Subcutaneous preadipocyte (primary cell): Measurements from ENCODE around the gene ARID3A. TPM values are rescaled to one million over a fixed set of nuclear protein-coding genes. Genes with fewer than 3 reads are reported as not detected.
A peak's percentile ranks its signal among the peaks of the same experiment; 100 is the strongest.

ENCODE experiments used
- small RNA-seq: library from RNA; depleted of rRNA; stranded (forward); fragments of <200 nt; gene quantifications from one replicate; pipeline ENCODE3, GENCODE V24; 2012
- total RNA-seq: library from RNA; depleted of rRNA; stranded (reverse); fragments of >200 nt; gene quantifications from 2 replicates; pipeline ENCODE4 v1.2.3, GENCODE V29; 2012

The ARID3A gene
- total RNA-seq: 18.4 and 33.2 TPM in 2 replicates

GRCh38 chr19:925526-926322 lies at the start of gene ARID3A:
Gene ARID3A (plus strand): TSS chr19:926035. CDS start chr19:929529, 3,494 bp downstream.

GRCh38 chr19:892894-893689 lies 32.7 kb upstream of the ARID3A start, which contains the start of the genes MED16 and RNU6-9:
Gene MED16 (minus strand): TSS chr19:893187. CDS start chr19:891131, 2,056 bp downstream.
Gene RNU6-9 (plus strand): TSS chr19:893484.

GRCh38 chr19:913080-913748 lies 12.6 kb upstream of the ARID3A start, which contains the start of gene R3HDM4:
Gene R3HDM4 (minus strand): TSS chr19:913219. CDS start chr19:913157, 62 bp downstream.

GRCh38 chr19:917323-918151 lies 8.3 kb upstream of the ARID3A start, which contains the start of gene KISS1R:
Gene KISS1R (plus strand): TSS chr19:917333. CDS start chr19:917503, 170 bp downstream.

GRCh38 chr19:984165-984967 lies 58.5 kb downstream of the ARID3A start, which contains the start of gene WDR18:
Gene WDR18 (plus strand): TSS chr19:984345. CDS start chr19:984354, 9 bp downstream.

GRCh38 chr19:1000095-1000494 lies 74.3 kb downstream of the ARID3A start, which contains the start of gene GRIN3B:
Gene GRIN3B (plus strand): TSS chr19:1000419. CDS start chr19:1000438, 19 bp downstream.

GRCh38 chr19:1020868-1021425 lies 95.1 kb downstream of the ARID3A start, which contains the start of gene TMEM259:
Gene TMEM259 (minus strand): TSS chr19:1021123. CDS start chr19:1020996, 127 bp downstream.

Small RNA genes lying within 50 kb of the gene (small RNA-seq; reads per million reads assigned to genes)
- gene RNU6-2: 14.5 reads per million, percentile 96 among the genes with 10 or more reads in this experiment
- gene RNU6-9: 5.8 reads per million, percentile 93 among the genes with 10 or more reads in this experiment

Other genes starting within 250 kb of the ARID3A start
- 29.9 and 33.8 TPM in 2 replicates for gene FSTL3, start 249.6 kb upstream of the ARID3A start, total RNA-seq
- gene PRSS57, start 230.6 kb upstream of the ARID3A start, total RNA-seq: not detected in 2 replicates
- 2.5 and 9.9 TPM in 2 replicates for gene PALM, start 217.1 kb upstream of the ARID3A start, total RNA-seq
- gene MISP, start 174.9 kb upstream of the ARID3A start, total RNA-seq: 0.20 TPM in 1 of 2 replicates, not detected in the other
- 133 and 189 TPM in 2 replicates for gene PTBP1, start 128.6 kb upstream of the ARID3A start, total RNA-seq
- gene PLPPR3, start 104.1 kb upstream of the ARID3A start, total RNA-seq: not detected in 2 replicates
- not detected in 2 replicates for gene AZU1, start 98.2 kb upstream of the ARID3A start, total RNA-seq
- not detected in 2 replicates for gene PRTN3, start 85.0 kb upstream of the ARID3A start, total RNA-seq
- 0.20 and 0.37 TPM in 2 replicates for gene ELANE, start 73.7 kb upstream of the ARID3A start, total RNA-seq
- 8.0 and 144 TPM in 2 replicates for gene CFD, start 66.4 kb upstream of the ARID3A start, total RNA-seq
- 24.3 and 25.0 TPM in 2 replicates for gene MED16, start 32.8 kb upstream of the ARID3A start, total RNA-seq
- gene RNU6-9, start 32.6 kb upstream of the ARID3A start, total RNA-seq: not detected in 2 replicates
- 23.1 and 25.7 TPM in 2 replicates for gene R3HDM4, start 12.8 kb upstream of the ARID3A start, total RNA-seq
- not detected in 2 replicates for gene KISS1R, start 8.7 kb upstream of the ARID3A start, total RNA-seq
- 68.0 and 80.9 TPM in 2 replicates for gene WDR18, start 58.3 kb downstream of the ARID3A start, total RNA-seq
- gene GRIN3B, start 74.4 kb downstream of the ARID3A start, total RNA-seq: under 0.01 and 0.20 TPM in 2 replicates
- gene TMEM259, start 95.1 kb downstream of the ARID3A start, total RNA-seq: 68.3 and 80.5 TPM in 2 replicates
- gene RNU6-2, start 95.5 kb downstream of the ARID3A start, total RNA-seq: not detected in 2 replicates
- 122 and 131 TPM in 2 replicates for gene CNN2, start 100.6 kb downstream of the ARID3A start, total RNA-seq
- gene ABCA7, start 114.1 kb downstream of the ARID3A start, total RNA-seq: 4.0 and 4.3 TPM in 2 replicates
- 0.78 and 1.5 TPM in 2 replicates for gene ARHGAP45, start 141.1 kb downstream of the ARID3A start, total RNA-seq
- 84.5 and 113 TPM in 2 replicates for gene POLR2E, start 169.3 kb downstream of the ARID3A start, total RNA-seq
- gene GPX4, start 178.0 kb downstream of the ARID3A start, total RNA-seq: 326 and 402 TPM in 2 replicates
- 44.4 and 46.3 TPM in 2 replicates for gene SBNO2, start 248.2 kb downstream of the ARID3A start, total RNA-seq